IPS-18a (cell line): ENCODE results near the gene COQ8B.
A peak's percentile ranks its signal among the peaks of the same experiment; 100 is the strongest.

Experiments
- H3K27ac ChIP-seq: one replicate; pipeline ENCODE4 v1.5.1; 2013; ENCODE audit warnings: low read length
- H3K27me3 ChIP-seq: one replicate; pipeline ENCODE4 v1.6.1; 2013; ENCODE audit warnings: mild to moderate bottlenecking, low read length; ENCODE audit not compliant: control insufficient read depth, insufficient read depth
- H3K36me3 ChIP-seq: one replicate; pipeline ENCODE4 v1.6.1; 2013; ENCODE audit warnings: low read depth, low read length; ENCODE audit not compliant: control insufficient read depth
- H3K4me1 ChIP-seq: one replicate; pipeline ENCODE4 v1.6.1; 2013; ENCODE audit warnings: low read depth, low read length; ENCODE audit not compliant: control insufficient read depth
- H3K4me3 ChIP-seq: one replicate; pipeline ENCODE4 v1.5.1; 2013; ENCODE audit warnings: low read length
- H3K9ac ChIP-seq: one replicate; pipeline ENCODE4 v1.6.1; 2013; ENCODE audit warnings: mild to moderate bottlenecking, low read length, moderate library complexity
- H3K9me3 ChIP-seq: one replicate; pipeline ENCODE4 v1.6.1; 2013; ENCODE audit warnings: low read depth, low read length; ENCODE audit not compliant: control insufficient read depth

The COQ8B gene

GRCh38 chr19:40672573-40673299, 44.0 kb downstream of the COQ8B start:
- Histone ChIP-seq H3K4me1 (no peaks in the 10 kb centered on the region), H3K36me3 (peaks cover 39% of the 10 kb centered on the region), H3K27ac (no peak overlapping the region), H3K27me3 (no peaks in the 10 kb centered on the region), H3K9me3 (no peaks in the 10 kb centered on the region), H3K4me3 (no peak overlapping the region), H3K9ac (no peak overlapping the region)

- no peaks in the 10 kb centered on the region for H3K4me1 ChIP-seq
- H3K9me3 ChIP-seq = no peaks in the 10 kb centered on the region
- no peak overlapping the region for H3K4me3 ChIP-seq
- no peak overlapping the region for H3K9ac ChIP-seq
- H3K36me3 ChIP-seq = peaks cover 35% of the 10 kb centered on the region
- H3K27me3 ChIP-seq = no peaks in the 10 kb centered on the region
- H3K27ac ChIP-seq = no peak overlapping the region
Measured at GRCh38 chr19:40672038-40672437, 44.6 kb downstream of the COQ8B start.

GRCh38 chr19:40671404-40671803, 45.3 kb downstream of the COQ8B start:
- peaks cover 35% of the 10 kb centered on the region for H3K36me3 ChIP-seq
- H3K4me1 ChIP-seq = no peaks in the 10 kb centered on the region
- H3K27ac ChIP-seq = no peak overlapping the region
- no peak overlapping the region for H3K9ac ChIP-seq
- H3K27me3 ChIP-seq = no peaks in the 10 kb centered on the region
- H3K9me3 ChIP-seq = no peaks in the 10 kb centered on the region
- no peak overlapping the region for H3K4me3 ChIP-seq

GRCh38 chr19:40668991-40669614, 47.6 kb downstream of the COQ8B start:
- no peak overlapping the region for H3K4me3 ChIP-seq
- H3K27me3 ChIP-seq = peaks cover 2% of the 10 kb centered on the region
- H3K9ac ChIP-seq = no peak overlapping the region
- no peak overlapping the region for H3K27ac ChIP-seq
- no peaks in the 10 kb centered on the region for H3K9me3 ChIP-seq
- H3K36me3 ChIP-seq = peaks cover 33% of the 10 kb centered on the region
- H3K4me1 ChIP-seq = no peaks in the 10 kb centered on the region

GRCh38 chr19:40667602-40668001, 49.1 kb downstream of the COQ8B start:
- H3K9me3 ChIP-seq = no peaks in the 10 kb centered on the region
- peaks cover 26% of the 10 kb centered on the region for H3K36me3 ChIP-seq
- H3K9ac ChIP-seq = no peak overlapping the region

GRCh38 chr19:40666803-40667438, 49.8 kb downstream of the COQ8B start:
- peaks cover 20% of the 10 kb centered on the region for H3K36me3 ChIP-seq
- H3K9me3 ChIP-seq = no peaks in the 10 kb centered on the region
- no peaks in the 10 kb centered on the region for H3K4me1 ChIP-seq
- no peak overlapping the region for H3K9ac ChIP-seq
- no peak overlapping the region for H3K27ac ChIP-seq
- no peak overlapping the region for H3K4me3 ChIP-seq
- H3K27me3 ChIP-seq = peaks cover 6% of the 10 kb centered on the region

More at GRCh38 chr19:40667602-40668001, 49.1 kb downstream of the COQ8B start:
- no peaks in the 10 kb centered on the region for H3K4me1 ChIP-seq
- peaks cover 6% of the 10 kb centered on the region for H3K27me3 ChIP-seq
- no peak overlapping the region for H3K4me3 ChIP-seq
- H3K27ac ChIP-seq = no peak overlapping the region

GRCh38 chr19:40663695-40664692, 52.7 kb downstream of the COQ8B start:
- H3K27ac ChIP-seq = no peak overlapping the region
- H3K4me1 ChIP-seq = no peaks in the 10 kb centered on the region
- H3K36me3 ChIP-seq = peaks cover 4% of the 10 kb centered on the region
- H3K9ac ChIP-seq = peak overlapping the region; percentile 65
- peaks cover 6% of the 10 kb centered on the region for H3K27me3 ChIP-seq
- H3K9me3 ChIP-seq = no peaks in the 10 kb centered on the region
- peak overlapping the region; percentile 62 for H3K4me3 ChIP-seq

- H3K4me1 ChIP-seq = no peaks in the 10 kb centered on the region
- H3K36me3 ChIP-seq = no peaks in the 10 kb centered on the region
- H3K9ac ChIP-seq = peak overlapping the region; percentile 65
- H3K27ac ChIP-seq = no peak overlapping the region
- no peaks in the 10 kb centered on the region for H3K9me3 ChIP-seq
- peak overlapping the region; percentile 62 for H3K4me3 ChIP-seq
- peaks cover 6% of the 10 kb centered on the region for H3K27me3 ChIP-seq
Measured at GRCh38 chr19:40662925-40663694, 53.6 kb downstream of the COQ8B start.

- H3K4me1 ChIP-seq = no peaks in the 10 kb centered on the region
- H3K4me3 ChIP-seq = no peak overlapping the region
- H3K27me3 ChIP-seq = peaks cover 6% of the 10 kb centered on the region
- no peak overlapping the region for H3K27ac ChIP-seq
- no peak overlapping the region for H3K9ac ChIP-seq
- H3K36me3 ChIP-seq = no peaks in the 10 kb centered on the region
- no peaks in the 10 kb centered on the region for H3K9me3 ChIP-seq
Measured at GRCh38 chr19:40661616-40662015, 55.1 kb downstream of the COQ8B start.

- H3K4me3 ChIP-seq = no peak overlapping the region
- H3K27ac ChIP-seq = no peak overlapping the region
- H3K36me3 ChIP-seq = no peaks in the 10 kb centered on the region
- peaks cover 6% of the 10 kb centered on the region for H3K27me3 ChIP-seq
- H3K4me1 ChIP-seq = no peaks in the 10 kb centered on the region
- no peaks in the 10 kb centered on the region for H3K9me3 ChIP-seq
- no peak overlapping the region for H3K9ac ChIP-seq
Measured at GRCh38 chr19:40659566-40659965, 57.1 kb downstream of the COQ8B start.
